SK-N-SH (cell line): ENCODE measurements around the gene GNB2. TPM values are rescaled to one million over a fixed set of nuclear protein-coding genes. Genes with fewer than 3 reads are reported as not detected.

Experiments
- CTCF ChIA-PET: fragments of 300-600, 350-600 bp; formaldehyde crosslinking; extraction: SDS; loops from one replicate; lab custom pipeline; 2021; lab: Yijun Ruan, JAX
- POLR2A ChIA-PET: fragments of 350-600 bp; sonication (Branson Sonifier 250); formaldehyde crosslinking; extraction: SDS; loops from one replicate; lab custom pipeline; 2020; ENCODE audit warnings: antibody characterized with exemption, inconsistent platforms; lab: Yijun Ruan, JAX
- DNase-seq: peaks from one replicate; pipeline ENCODE4 v3.0.0; 2012
- H2AFZ ChIP-seq: fragments of 200-600 bp; sonication (generic); 2 replicates; pipeline ENCODE4 v1.8.1; 2016; ENCODE audit warnings: antibody characterized with exemption, mild to moderate bottlenecking, low read depth
- H3F3A ChIP-seq: fragments of 200-600 bp; sonication (generic); replicated peaks from 2 replicates; pipeline ENCODE3; 2016; ENCODE audit warnings: antibody characterized with exemption, mild to moderate bottlenecking; ENCODE audit not compliant: insufficient read depth
- H3K27ac ChIP-seq, 2 experiments: fragments of 200-500 bp in 1 of 2; fragments of 200-600 bp in 1 of 2; sonication (Bioruptor generic) in 1 of 2; sonication (generic), shearing (Covaris generic) in 1 of 2; 2 replicates each; pipeline versions ENCODE4 v1.5.1 to v1.6.1; 2014 to 2016; ENCODE audit warnings: low read depth in 2 of 2, inconsistent platforms in 1 of 2, low read length in 1 of 2, mild to moderate bottlenecking in 1 of 2, mixed read lengths in 1 of 2
- H3K27me3 ChIP-seq: fragments of 200-600 bp; sonication (generic), shearing (Covaris generic); 2 replicates; pipeline ENCODE4 v1.6.1; 2016; ENCODE audit warnings: mixed run types; ENCODE audit not compliant: insufficient read depth
- H3K36me3 ChIP-seq, 2 experiments: fragments of 200-500 bp in 1 of 2; fragments of 200-600 bp in 1 of 2; sonication (Bioruptor generic) in 1 of 2; sonication (generic) in 1 of 2; replicated peaks in 1 of 2; 2 replicates each; pipeline versions ENCODE3 to v1.5.1; 2014 to 2016; ENCODE audit warnings: low read length in 1 of 2, mild to moderate bottlenecking in 1 of 2; ENCODE audit not compliant: insufficient read depth in 2 of 2, control insufficient read depth in 1 of 2
- H3K4me1 ChIP-seq, 2 experiments: fragments of 200-500 bp in 1 of 2; fragments of 200-600 bp in 1 of 2; sonication (Bioruptor generic) in 1 of 2; sonication (generic), shearing (Covaris generic) in 1 of 2; 2 replicates each; pipeline versions ENCODE4 v1.5.1 to v1.6.1; 2014 to 2016; ENCODE audit warnings: low read depth in 1 of 2, low read length in 1 of 2, mixed run types in 1 of 2; ENCODE audit not compliant: insufficient read depth in 2 of 2, control insufficient read depth in 1 of 2
- H3K4me2 ChIP-seq: fragments of 200-600 bp; sonication (generic), shearing (Covaris generic); 2 replicates; pipeline ENCODE4 v1.6.1; 2017; ENCODE audit warnings: mixed run types
- H3K4me3 ChIP-seq, 2 experiments: fragments of 200-500 bp in 1 of 2; fragments of 200-600 bp in 1 of 2; sonication (Bioruptor generic) in 1 of 2; sonication (generic), shearing (Covaris generic) in 1 of 2; 2 replicates each; pipeline versions ENCODE4 v1.5.1 to v1.8.1; 2014 to 2016; ENCODE audit warnings: low read depth in 2 of 2, inconsistent platforms in 1 of 2, low read length in 1 of 2, mild to moderate bottlenecking in 1 of 2, mixed read lengths in 1 of 2, moderate library complexity in 1 of 2
- H3K79me2 ChIP-seq: fragments of 200-600 bp; sonication (generic); 2 replicates; pipeline ENCODE4 v1.8.1; 2017; ENCODE audit warnings: mild to moderate bottlenecking; ENCODE audit not compliant: insufficient read depth
- H3K9ac ChIP-seq: fragments of 200-600 bp; sonication (generic); 2 replicates; pipeline ENCODE4 v1.6.1; 2017; ENCODE audit warnings: mixed run types
- H3K9me2 ChIP-seq: fragments of 200-600 bp; sonication (generic); 2 replicates; pipeline ENCODE4 v1.6.1; 2017; ENCODE audit warnings: mixed run types
- H3K9me3 ChIP-seq: fragments of 200-600 bp; sonication (generic); 2 replicates; pipeline ENCODE4 v1.6.1; 2017; ENCODE audit warnings: mixed run types, mild to moderate bottlenecking, moderate library complexity
- H4K20me1 ChIP-seq: fragments of 200-600 bp; sonication (generic); 2 replicates; pipeline ENCODE4 v1.6.1; 2017; ENCODE audit warnings: mild to moderate bottlenecking, mixed run types; ENCODE audit not compliant: insufficient read depth
- ELF1 ChIP-seq: IDR thresholded peaks from 2 replicates; pipeline ENCODE4 v1.4.0; 2012
- POLR2AphosphoS5 ChIP-seq: IDR thresholded peaks from 2 replicates; pipeline ENCODE4 v1.6.1; 2012; ENCODE audit warnings: low read depth, low read length
- RAD21 ChIP-seq: IDR thresholded peaks from 2 replicates; pipeline ENCODE4 v1.6.1; 2012; ENCODE audit warnings: mild to moderate bottlenecking, low read length
- SMC3 ChIP-seq: IDR thresholded peaks from 2 replicates; pipeline ENCODE4 v1.6.1; 2012; ENCODE audit warnings: low read depth, low read length, improper control_type of control experiment
- TAF1 ChIP-seq: IDR thresholded peaks from 2 replicates; pipeline ENCODE4 v1.6.1; 2012; ENCODE audit warnings: low read depth, mild to moderate bottlenecking, low read length, moderate library complexity, borderline replicate concordance
- TEAD4 ChIP-seq: IDR thresholded peaks from 2 replicates; pipeline ENCODE4 v1.4.0; 2012; ENCODE audit warnings: mild to moderate bottlenecking, borderline replicate concordance; ENCODE audit not compliant: insufficient read depth
- YY1 ChIP-seq: IDR thresholded peaks from 2 replicates; pipeline ENCODE4 v1.4.0; 2012; ENCODE audit warnings: low read depth, mild to moderate bottlenecking
- WGBS: methylation state at CpG from one replicate; pipeline ENCODE4 v1.1.6; 2017; ENCODE audit warnings: low lambda C conversion rate; 5-methylcytosine and 5-hydroxymethylcytosine counted together
- polyA plus RNA-seq, 3 experiments: library from polyadenylated mRNA; depleted of rRNA; stranded (reverse); fragments of >200 nt; gene quantifications; 2 replicates each; pipeline ENCODE4 v1.2.3, GENCODE V29; 2012
- TF ChIP-seq, protein P1 (sequence below): fragments of 150-350 bp; IDR thresholded peaks from 2 replicates; pipeline ENCODE4 v1.6.1; 2016; ENCODE audit warnings: mild to moderate bottlenecking, low read depth, low read length
- TF ChIP-seq, protein P2 (sequence below): IDR thresholded peaks from 2 replicates; pipeline ENCODE4 v1.4.0; 2012; ENCODE audit warnings: low read depth, borderline replicate concordance
- TF ChIP-seq, protein P3 (sequence below): IDR thresholded peaks from 2 replicates; pipeline ENCODE4; 2012

The GNB2 gene
- polyA plus RNA-seq, 1 of the 3 experiments (the other 2 are of a cell fraction): 398 TPM

DNA sequence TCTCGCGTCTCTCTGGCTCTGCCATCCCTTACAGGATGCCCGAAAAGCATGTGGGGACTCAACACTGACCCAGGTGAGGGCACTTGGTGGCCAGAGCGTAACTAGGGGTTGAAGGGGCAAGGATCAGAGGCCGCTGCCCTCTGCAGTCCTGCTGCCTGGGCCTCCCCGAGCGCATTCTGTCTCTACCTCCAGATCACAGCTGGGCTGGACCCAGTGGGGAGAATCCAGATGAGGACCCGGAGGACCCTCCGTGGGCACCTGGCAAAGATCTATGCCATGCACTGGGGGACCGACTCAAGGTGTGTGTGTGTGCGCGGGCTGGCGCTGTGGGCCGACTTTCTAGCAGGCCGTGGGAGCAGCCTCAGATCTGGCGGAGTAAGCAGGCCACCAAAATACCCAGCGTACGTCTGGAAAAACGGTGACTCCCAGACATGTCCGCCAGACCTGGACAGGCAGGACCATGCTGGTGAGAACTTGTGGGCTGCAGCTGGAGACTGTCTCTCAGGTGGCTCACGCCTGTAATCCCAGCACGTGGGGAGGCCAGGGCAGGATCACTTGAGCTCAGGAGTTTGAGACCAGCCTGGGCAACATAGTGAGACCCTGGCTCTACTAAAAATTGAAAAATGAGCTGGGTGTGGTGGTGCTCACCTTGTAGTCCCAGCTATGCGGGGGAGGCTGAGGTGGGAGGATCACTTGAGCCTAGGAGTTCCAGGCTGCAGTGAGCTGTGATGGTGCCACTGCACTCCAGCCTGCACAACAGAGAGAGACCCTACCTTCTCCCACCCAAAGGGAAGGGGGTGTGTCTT lies 3.2 kb downstream of the GNB2 start:
- no peak for DNase-seq
- peaks cover 47% of the 10 kb centered on the region for H3F3A ChIP-seq
- no peaks in the 10 kb centered on the region for H3K9me3 ChIP-seq
- H3K27ac ChIP-seq: peak overlapping the region; percentile 66 to 90; a peak in 3 of 4 replicates
- no peak overlapping the region for H2AFZ ChIP-seq
- H3K4me2 ChIP-seq: peak overlapping the region; percentile 95
- TF ChIP-seq POLR2AphosphoS5: peak; percentile 8; the same call in 1 of the 2 replicates
- TF ChIP-seq, protein P1, sequence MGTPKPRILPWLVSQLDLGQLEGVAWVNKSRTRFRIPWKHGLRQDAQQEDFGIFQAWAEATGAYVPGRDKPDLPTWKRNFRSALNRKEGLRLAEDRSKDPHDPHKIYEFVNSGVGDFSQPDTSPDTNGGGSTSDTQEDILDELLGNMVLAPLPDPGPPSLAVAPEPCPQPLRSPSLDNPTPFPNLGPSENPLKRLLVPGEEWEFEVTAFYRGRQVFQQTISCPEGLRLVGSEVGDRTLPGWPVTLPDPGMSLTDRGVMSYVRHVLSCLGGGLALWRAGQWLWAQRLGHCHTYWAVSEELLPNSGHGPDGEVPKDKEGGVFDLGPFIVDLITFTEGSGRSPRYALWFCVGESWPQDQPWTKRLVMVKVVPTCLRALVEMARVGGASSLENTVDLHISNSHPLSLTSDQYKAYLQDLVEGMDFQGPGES: no peak
- TF ChIP-seq, protein P2, sequence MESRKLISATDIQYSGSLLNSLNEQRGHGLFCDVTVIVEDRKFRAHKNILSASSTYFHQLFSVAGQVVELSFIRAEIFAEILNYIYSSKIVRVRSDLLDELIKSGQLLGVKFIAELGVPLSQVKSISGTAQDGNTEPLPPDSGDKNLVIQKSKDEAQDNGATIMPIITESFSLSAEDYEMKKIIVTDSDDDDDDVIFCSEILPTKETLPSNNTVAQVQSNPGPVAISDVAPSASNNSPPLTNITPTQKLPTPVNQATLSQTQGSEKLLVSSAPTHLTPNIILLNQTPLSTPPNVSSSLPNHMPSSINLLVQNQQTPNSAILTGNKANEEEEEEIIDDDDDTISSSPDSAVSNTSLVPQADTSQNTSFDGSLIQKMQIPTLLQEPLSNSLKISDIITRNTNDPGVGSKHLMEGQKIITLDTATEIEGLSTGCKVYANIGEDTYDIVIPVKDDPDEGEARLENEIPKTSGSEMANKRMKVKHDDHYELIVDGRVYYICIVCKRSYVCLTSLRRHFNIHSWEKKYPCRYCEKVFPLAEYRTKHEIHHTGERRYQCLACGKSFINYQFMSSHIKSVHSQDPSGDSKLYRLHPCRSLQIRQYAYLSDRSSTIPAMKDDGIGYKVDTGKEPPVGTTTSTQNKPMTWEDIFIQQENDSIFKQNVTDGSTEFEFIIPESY: no peak
- TF ChIP-seq, all 33 proteins: peak for 1
- no peaks in the 10 kb centered on the region for H3K27me3 ChIP-seq
- POLR2A ChIA-PET: interaction anchor here (0.9 to 6.3 kb wide), 7 partner anchors 14 to 74 kb away, joined by 3 to 23 read pairs (median 6); partner anchors contain the start of genes GIGYF1, MOSPD3 and PCOLCE
- no peaks in the 10 kb centered on the region for H3K9me2 ChIP-seq
- H3K79me2 ChIP-seq: peaks cover 49% of the 10 kb centered on the region
- CTCF ChIA-PET: interaction anchor here (0.8 to 10.5 kb wide), 11 partner anchors 16 to 196 kb away, joined by 3 to 227 read pairs (median 5); partner anchors contain the start of genes EPO, GIGYF1 and SLC12A9
- H3K9ac ChIP-seq: peak overlapping the region; percentile 87; the same call in 1 of the 2 replicates
- H3K4me3 ChIP-seq: peak overlapping the region; percentile 83 to 98
- peaks cover 49% of the 10 kb centered on the region for H4K20me1 ChIP-seq
- 90% methylated on average over 22 of the region's 23 CpGs for WGBS
- peaks cover 30 to 51% of the 10 kb centered on the region in 2 experiments for H3K36me3 ChIP-seq
- peaks cover 0 to 35% of the 10 kb centered on the region in 2 experiments; a peak in 1 of 4 replicates for H3K4me1 ChIP-seq

DNA sequence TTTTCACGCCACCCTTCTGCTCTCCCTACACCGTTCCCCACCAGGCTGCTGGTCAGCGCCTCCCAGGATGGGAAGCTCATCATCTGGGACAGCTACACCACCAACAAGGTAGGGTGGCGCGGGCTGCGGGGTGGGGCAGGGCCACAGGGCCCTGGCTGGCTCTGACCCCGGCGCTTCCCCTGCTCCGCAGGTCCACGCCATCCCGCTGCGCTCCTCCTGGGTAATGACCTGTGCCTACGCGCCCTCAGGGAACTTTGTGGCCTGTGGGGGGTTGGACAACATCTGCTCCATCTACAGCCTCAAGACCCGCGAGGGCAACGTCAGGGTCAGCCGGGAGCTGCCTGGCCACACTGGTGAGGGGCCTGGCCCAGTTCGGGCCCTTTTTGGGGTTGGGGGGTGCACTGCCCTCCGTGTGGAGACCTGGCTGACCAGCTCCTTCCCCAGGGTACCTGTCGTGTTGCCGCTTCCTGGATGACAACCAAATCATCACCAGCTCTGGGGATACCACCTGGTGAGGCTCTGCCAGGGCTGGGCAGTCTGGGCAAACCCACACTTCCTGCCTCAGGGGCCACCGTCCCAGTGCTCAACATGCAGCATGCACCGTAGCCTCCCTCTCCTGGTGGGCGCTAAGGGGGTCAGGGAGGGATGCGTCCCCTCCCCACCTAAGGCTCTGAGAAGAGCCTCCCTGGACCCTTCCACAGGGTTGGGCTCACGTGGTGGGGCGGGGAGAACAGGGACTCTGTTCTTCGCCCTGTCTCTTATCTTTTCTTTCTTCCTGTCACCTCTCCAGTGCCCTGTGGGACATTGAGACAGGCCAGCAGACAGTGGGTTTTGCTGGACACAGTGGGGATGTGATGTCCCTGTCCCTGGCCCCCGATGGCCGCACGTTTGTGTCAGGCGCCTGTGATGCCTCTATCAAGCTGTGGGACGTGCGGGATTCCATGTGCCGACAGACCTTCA lies 4.0 kb downstream of the GNB2 start:
- WGBS: 95% methylated on average over 24 of the region's 36 CpGs
- peak; percentile 46 for DNase-seq
- Histone ChIP-seq H3K4me1 (peaks cover 0 to 35% of the 10 kb centered on the region in 2 experiments; a peak in 1 of 4 replicates), H4K20me1 (peaks cover 52% of the 10 kb centered on the region), H2AFZ (no peak overlapping the region), H3K79me2 (peaks cover 49% of the 10 kb centered on the region), H3K9ac (no peak overlapping the region), H3K36me3 (peaks cover 33 to 59% of the 10 kb centered on the region in 2 experiments), H3F3A (peaks cover 51% of the 10 kb centered on the region), H3K4me3 (no peak overlapping the region), H3K9me3 (no peaks in the 10 kb centered on the region)
- CTCF ChIA-PET: interaction anchor here (0.8 to 10.5 kb wide), 12 partner anchors 15 to 195 kb away, joined by 3 to 227 read pairs (median 6); partner anchors contain the start of genes EPO, GIGYF1 and SLC12A9
- TF ChIP-seq ELF1 (no peak), TEAD4 (no peak), SMC3 (no peak), YY1 (no peak), TAF1 (no peak), RAD21 (no peak)
- TF ChIP-seq, protein P3, sequence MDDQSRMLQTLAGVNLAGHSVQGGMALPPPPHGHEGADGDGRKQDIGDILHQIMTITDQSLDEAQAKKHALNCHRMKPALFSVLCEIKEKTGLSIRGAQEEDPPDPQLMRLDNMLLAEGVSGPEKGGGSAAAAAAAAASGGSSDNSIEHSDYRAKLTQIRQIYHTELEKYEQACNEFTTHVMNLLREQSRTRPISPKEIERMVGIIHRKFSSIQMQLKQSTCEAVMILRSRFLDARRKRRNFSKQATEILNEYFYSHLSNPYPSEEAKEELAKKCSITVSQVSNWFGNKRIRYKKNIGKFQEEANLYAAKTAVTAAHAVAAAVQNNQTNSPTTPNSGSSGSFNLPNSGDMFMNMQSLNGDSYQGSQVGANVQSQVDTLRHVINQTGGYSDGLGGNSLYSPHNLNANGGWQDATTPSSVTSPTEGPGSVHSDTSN: no peak
- TF ChIP-seq, all 33 proteins: peak for 0
- no peaks in the 10 kb centered on the region for H3K27me3 ChIP-seq
- POLR2A ChIA-PET: interaction anchor here (0.5 to 6.3 kb wide), 9 partner anchors 13 to 221 kb away, joined by 3 to 23 read pairs (median 4); partner anchors contain the start of genes GIGYF1, MOSPD3, POP7 and SRRT
- H3K4me2 ChIP-seq: no peak overlapping the region
- peak overlapping the region in 1 of 2 experiments; percentile 66; a peak in 2 of 4 replicates for H3K27ac ChIP-seq
- no peaks in the 10 kb centered on the region for H3K9me2 ChIP-seq
